ENCODE measurements around the gene FTL.
A peak's percentile ranks its signal among the peaks of the same experiment; 100 is the strongest.

The FTL gene

GRCh38 chr19:48946463-48947257 lies 18.4 kb upstream of the FTL start:
- no peak for DNase-seq

- DNase-seq, result no peak
Measured at GRCh38 chr19:48947258-48947542, 17.9 kb upstream of the FTL start.

GRCh38 chr19:48950159-48950558 lies 14.9 kb upstream of the FTL start:
- DNase-seq, result no peak

- no peak for DNase-seq
Measured at GRCh38 chr19:48950830-48951519, 14.1 kb upstream of the FTL start.

GRCh38 chr19:48953141-48953540 lies 12.0 kb upstream of the FTL start:
- no peak for DNase-seq

- no peak for DNase-seq
Measured at GRCh38 chr19:48953990-48954594, 11.0 kb upstream of the FTL start.

GRCh38 chr19:48954595-48955307 lies 10.4 kb upstream of the FTL start, which contains the start of gene BAX:
TSS of gene BAX (plus strand) at chr19:48954875. CDS start at chr19:48954929, 54 bp downstream.
- DNase-seq, result peak; percentile 82

GRCh38 chr19:48955308-48955958 lies 9.7 kb upstream of the FTL start:
- no peak for DNase-seq

- no peak for DNase-seq
Measured at GRCh38 chr19:48958006-48958405, 7.1 kb upstream of the FTL start.

GRCh38 chr19:48959341-48960239 lies 5.5 kb upstream of the FTL start:
- DNase-seq, result no peak

- DNase-seq, result no peak
Measured at GRCh38 chr19:48961051-48961649, 4.0 kb upstream of the FTL start.

GRCh38 chr19:48961673-48962028 lies 3.5 kb upstream of the FTL start:
- no peak for DNase-seq

- DNase-seq, result no peak
Measured at GRCh38 chr19:48962029-48962848, 2.9 kb upstream of the FTL start.

GRCh38 chr19:48962849-48963165 lies 2.3 kb upstream of the FTL start:
- DNase-seq, result no peak

- DNase-seq, result peak; percentile 33
Measured at GRCh38 chr19:48963371-48964204, 1.5 kb upstream of the FTL start.

- DNase-seq, result no peak
Measured at GRCh38 chr19:48964205-48965039, 687 bp upstream of the FTL start.

GRCh38 chr19:48965806-48966540 lies 864 bp downstream of the FTL start:
- DNase-seq, result peak; percentile 89
